PC-9 (cell line): ENCODE data around the gene HDAC11.

Experiments
- CTCF ChIP-seq: fragments of 200-600 bp; sonication (generic); conservative IDR thresholded peaks from 2 replicates; pipeline ENCODE4 v1.6.1; 2017; ENCODE audit warnings: mixed run types, antibody characterized with exemption, mild to moderate bottlenecking, moderate library complexity
- EZH2 ChIP-seq: fragments of 200-600 bp; sonication (generic); IDR thresholded peaks from 2 replicates; pipeline ENCODE4 v1.8.0; 2017; ENCODE audit warnings: antibody characterized with exemption, low read depth

- no peak for TF ChIP-seq CTCF
- no peak for TF ChIP-seq EZH2
Measured at GRCh38 chr3:13495351-13495813, 15.3 kb downstream of the HDAC11 start.
